Vagina (tissue), 2 donors: ENCODE data around the gene KCNH2. TPM values are rescaled to one million over a fixed set of nuclear protein-coding genes. Genes with fewer than 3 reads are reported as not detected.

ENCODE experiments used
- DNase-seq, 2 donors: peaks; one replicate each; pipeline ENCODE4 v3.0.0-alpha.2; 2017; ENCODE audit errors: extremely low spot score in 2 of 2
- H3K27ac ChIP-seq: fragments of 200-600 bp; sonication (generic); one replicate; pipeline ENCODE4 v1.5.1; 2019
- H3K27me3 ChIP-seq: fragments of 200-600 bp; sonication (generic); one replicate; pipeline ENCODE4 v1.5.1; 2019
- H3K36me3 ChIP-seq, 2 donors: fragments of 200-600 bp; sonication (generic); one replicate each; pipeline ENCODE4 v1.5.1; 2017 to 2019
- H3K4me1 ChIP-seq: fragments of 200-600 bp; sonication (generic); one replicate; pipeline ENCODE4 v1.5.1; 2019
- H3K4me3 ChIP-seq, 2 donors: fragments of 200-600 bp; sonication (generic); 1 replicate in 1 of 2; 2 replicates in 1 of 2; pipeline ENCODE4 v1.5.1; 2016 to 2019
- H3K9me3 ChIP-seq: fragments of 200-600 bp; sonication (generic); one replicate; pipeline ENCODE4 v1.5.1; 2019
- POLR2A ChIP-seq, 2 donors: fragments of 450-650 bp; IDR thresholded peaks; one replicate each; pipeline ENCODE4 v1.6.1; 2017; ENCODE audit warnings: antibody characterized with exemption in 2 of 2, mild to moderate bottlenecking in 2 of 2, moderate library complexity in 2 of 2
- POLR2AphosphoS5 ChIP-seq, 2 donors: sonication (generic); formaldehyde crosslinking; IDR thresholded peaks; one replicate each; pipeline ENCODE4 v1.9.0; 2017; ENCODE audit warnings: antibody characterized with exemption in 2 of 2, mild to moderate bottlenecking in 2 of 2, low read depth in 1 of 2; ENCODE audit not compliant: insufficient read depth in 1 of 2
- intact Hi-C: fragments of 100-400 bp; cut with DNase I; formaldehyde crosslinking; loops from one replicate; pipeline ENCODE4 v1.15.1; 2023
- total RNA-seq: library from RNA; depleted of rRNA; stranded (reverse); fragments of >200 nt; gene quantifications from one replicate; pipeline ENCODE4 v1.2.3, GENCODE V29; 2016
- TF ChIP-seq, protein P1 (sequence below), 3 experiments: fragments of 450-650 bp in 2 of 3; fragments of 200-600 bp in 1 of 3; sonication (generic) in 1 of 3; IDR thresholded peaks; one replicate each; pipeline ENCODE4 v1.5.1; 2017 to 2019; ENCODE audit warnings: antibody characterized with exemption in 3 of 3, mild to moderate bottlenecking in 2 of 3, moderate library complexity in 2 of 3

Gene KCNH2
- total RNA-seq, 1 donor from 2014 or later, result 6.4 TPM

DNA sequence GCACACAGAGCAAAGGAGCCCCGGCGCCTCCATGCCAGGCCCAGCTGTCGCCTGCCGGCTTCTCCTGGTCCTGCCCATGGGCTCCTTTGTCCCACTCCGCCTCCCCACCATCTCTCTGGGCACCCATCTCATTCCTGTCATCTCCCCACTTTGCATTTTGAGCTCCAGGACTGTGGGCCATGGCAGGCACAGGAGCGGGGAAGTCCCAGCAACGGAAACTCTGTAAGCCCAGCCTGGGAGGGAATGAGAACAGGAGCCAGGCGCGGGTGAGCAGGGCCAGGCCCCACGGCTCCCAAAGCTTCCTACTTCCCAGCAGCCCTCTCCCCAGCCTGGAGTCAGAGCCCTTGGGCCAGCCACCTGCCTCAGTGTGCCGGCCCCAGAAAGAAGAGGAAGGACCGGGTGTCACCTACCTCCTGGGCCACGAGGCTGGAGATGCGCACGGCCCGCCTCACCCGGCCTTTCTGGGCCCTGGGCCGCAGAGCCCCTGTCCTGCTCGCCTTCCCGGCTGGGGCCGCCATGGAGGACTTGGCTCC, 23.1 kb downstream of the KCNH2 start:
- intact Hi-C loops, result no loop called here
- H3K9me3 ChIP-seq, result no peaks in the 10 kb centered on the region
- H3K27me3 ChIP-seq, result no peaks in the 10 kb centered on the region
- no peak for DNase-seq
- peak overlapping the region; percentile 55 for H3K27ac ChIP-seq
- peak overlapping the region; percentile 17 to 33 for H3K4me3 ChIP-seq
- no peaks in the 10 kb centered on the region for H3K36me3 ChIP-seq
- TF ChIP-seq POLR2A (IDR thresholded peaks at IDR 0.05), result no peak
- TF ChIP-seq POLR2AphosphoS5 (IDR thresholded peaks at IDR 0.05; ENCODE audit: insufficient read depth in 1 of 2, low read depth in 1 of 2), result no peak
- TF ChIP-seq, protein P1, sequence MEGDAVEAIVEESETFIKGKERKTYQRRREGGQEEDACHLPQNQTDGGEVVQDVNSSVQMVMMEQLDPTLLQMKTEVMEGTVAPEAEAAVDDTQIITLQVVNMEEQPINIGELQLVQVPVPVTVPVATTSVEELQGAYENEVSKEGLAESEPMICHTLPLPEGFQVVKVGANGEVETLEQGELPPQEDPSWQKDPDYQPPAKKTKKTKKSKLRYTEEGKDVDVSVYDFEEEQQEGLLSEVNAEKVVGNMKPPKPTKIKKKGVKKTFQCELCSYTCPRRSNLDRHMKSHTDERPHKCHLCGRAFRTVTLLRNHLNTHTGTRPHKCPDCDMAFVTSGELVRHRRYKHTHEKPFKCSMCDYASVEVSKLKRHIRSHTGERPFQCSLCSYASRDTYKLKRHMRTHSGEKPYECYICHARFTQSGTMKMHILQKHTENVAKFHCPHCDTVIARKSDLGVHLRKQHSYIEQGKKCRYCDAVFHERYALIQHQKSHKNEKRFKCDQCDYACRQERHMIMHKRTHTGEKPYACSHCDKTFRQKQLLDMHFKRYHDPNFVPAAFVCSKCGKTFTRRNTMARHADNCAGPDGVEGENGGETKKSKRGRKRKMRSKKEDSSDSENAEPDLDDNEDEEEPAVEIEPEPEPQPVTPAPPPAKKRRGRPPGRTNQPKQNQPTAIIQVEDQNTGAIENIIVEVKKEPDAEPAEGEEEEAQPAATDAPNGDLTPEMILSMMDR (IDR thresholded peaks at IDR 0.05), result no peak
- H3K4me1 ChIP-seq, result peaks cover 10% of the 10 kb centered on the region

DNA sequence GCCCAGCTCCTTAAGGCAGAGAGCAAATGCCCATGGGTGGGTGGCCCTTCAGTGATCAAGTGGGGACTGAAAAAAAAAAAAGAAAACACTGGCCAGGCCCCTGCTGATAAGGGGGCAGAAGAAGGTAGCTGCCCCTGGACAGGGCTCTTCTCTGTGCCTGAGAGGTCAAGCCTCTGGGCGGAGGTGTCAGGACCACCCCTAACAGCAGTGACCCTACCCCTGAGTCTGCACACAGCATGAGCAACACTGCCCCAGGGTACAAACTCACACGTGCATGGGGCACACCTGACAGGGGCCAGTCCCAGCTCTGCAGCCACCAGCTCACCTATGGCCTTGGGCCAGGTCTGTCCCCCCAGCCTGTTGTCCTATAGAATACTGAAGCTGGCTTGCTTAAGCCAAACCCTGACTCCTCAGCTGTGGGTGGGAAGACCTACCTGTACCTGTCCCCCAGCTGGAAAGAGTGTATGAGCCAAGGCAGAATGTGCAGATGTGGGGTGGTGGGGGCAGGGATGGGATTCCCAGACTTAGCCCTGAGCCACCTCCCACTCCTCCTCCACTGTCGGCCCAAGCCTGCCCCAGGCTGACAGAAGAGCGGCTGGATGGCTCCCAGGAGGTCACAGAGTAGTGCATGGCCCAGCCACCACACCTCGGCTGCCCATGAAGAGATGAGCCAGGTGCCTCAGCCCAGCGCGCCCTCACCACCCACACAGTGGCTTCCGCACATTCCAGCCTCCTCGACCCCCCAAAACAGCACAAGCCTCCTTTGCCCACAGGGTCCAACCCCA, 23.7 kb downstream of the KCNH2 start:
- TF ChIP-seq, protein P1 (IDR thresholded peaks at IDR 0.05), result no peak
- no peak for TF ChIP-seq POLR2AphosphoS5 (IDR thresholded peaks at IDR 0.05; ENCODE audit: insufficient read depth in 1 of 2, low read depth in 1 of 2)
- TF ChIP-seq POLR2A (IDR thresholded peaks at IDR 0.05), result no peak
- no peak overlapping the region for H3K27ac ChIP-seq
- H3K27me3 ChIP-seq, result no peaks in the 10 kb centered on the region
- H3K4me3 ChIP-seq, result peak overlapping the region in 1 of 2 donors; percentile 33
- intact Hi-C loops, result no loop called here
- peaks cover 10% of the 10 kb centered on the region for H3K4me1 ChIP-seq
- no peaks in the 10 kb centered on the region for H3K9me3 ChIP-seq
- DNase-seq, result no peak
- H3K36me3 ChIP-seq, result no peaks in the 10 kb centered on the region

DNA sequence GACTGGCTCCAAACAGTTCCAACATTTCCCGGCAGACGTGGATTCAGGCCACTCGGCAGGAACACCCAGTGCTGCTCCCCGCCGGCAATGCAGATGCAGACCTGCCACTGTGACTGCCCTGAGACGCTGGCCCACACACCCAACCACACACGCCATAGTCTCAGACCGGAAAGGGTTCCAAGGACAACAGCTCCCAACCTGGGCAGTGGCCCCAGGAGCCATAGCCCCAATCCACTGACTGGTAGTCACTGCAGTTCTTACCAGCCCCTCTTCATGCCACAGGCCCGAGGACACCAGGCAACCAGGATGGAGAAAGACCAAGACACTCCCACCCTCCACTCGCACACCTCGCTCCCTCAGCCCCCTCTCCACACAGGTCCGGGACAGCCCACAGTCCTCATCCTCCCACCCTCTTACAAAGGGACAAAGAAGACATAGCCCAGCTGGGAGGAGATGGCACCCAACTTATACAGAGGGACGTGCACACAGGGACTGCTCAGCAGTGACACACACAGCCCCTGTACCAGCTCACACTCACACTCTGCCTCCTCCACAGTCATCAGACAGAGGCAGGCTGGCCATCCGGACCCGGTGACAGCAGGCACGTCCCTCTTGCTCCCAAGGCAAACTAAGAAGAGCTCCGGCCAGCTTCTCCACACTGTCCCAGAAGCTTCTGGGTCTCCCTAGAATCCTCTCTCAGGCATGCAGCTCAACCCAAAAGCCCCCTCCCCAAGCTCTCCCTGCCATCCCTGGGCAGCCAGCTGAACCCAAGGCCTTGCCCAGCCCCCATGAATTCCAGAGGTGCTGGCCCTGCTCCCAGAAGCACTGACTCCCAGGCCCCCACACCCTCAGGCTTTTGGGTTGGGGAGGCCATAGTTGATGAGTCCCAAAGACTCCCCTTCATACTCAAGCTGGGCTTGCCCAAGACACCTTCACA, 24.8 kb downstream of the KCNH2 start:
- Histone ChIP-seq H3K27me3 (no peaks in the 10 kb centered on the region), H3K36me3 (no peaks in the 10 kb centered on the region), H3K4me3 (no peak overlapping the region), H3K27ac (no peak overlapping the region), H3K4me1 (peaks cover 10% of the 10 kb centered on the region), H3K9me3 (no peaks in the 10 kb centered on the region)
- no peak for TF ChIP-seq POLR2A (IDR thresholded peaks at IDR 0.05)
- TF ChIP-seq, protein P1 (IDR thresholded peaks at IDR 0.05), result no peak
- intact Hi-C loops, result no loop called here
- DNase-seq, result no peak

DNA sequence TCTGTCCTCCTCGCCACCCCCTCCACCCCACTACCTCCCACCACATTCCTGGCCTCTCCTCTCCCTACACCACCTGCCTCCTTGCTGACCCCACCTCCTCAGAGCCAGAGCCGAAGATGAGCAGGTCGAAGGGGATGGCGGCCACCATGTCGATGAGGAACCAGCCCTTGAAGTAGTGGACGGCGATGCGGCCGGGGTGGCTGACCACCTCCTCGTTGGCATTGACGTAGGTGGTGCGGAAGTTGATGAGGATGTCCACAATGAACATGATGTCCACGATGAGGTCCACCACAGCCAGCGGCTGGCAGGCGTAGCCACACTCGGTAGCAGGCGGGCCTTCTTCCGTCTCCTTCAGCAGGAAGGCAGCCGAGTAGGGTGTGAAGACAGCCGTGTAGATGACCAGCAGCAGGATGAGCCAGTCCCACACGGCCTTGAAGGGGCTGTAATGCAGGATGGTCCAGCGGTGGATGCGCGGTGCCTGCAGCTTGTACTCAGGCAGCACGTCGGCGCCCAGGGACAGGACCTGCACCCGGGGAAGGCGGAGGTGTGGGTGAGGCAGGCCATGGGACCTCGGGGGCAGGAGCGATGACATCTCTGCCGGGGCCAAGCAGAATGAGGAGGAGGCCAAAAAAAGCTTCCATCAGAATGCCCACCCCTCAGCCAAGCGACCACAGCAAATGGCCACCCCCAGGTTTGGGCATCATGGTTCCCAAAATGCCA, 25.6 kb downstream of the KCNH2 start:
- TF ChIP-seq POLR2AphosphoS5 (IDR thresholded peaks at IDR 0.05; ENCODE audit: insufficient read depth in 1 of 2, low read depth in 1 of 2) (no peak), POLR2A (IDR thresholded peaks at IDR 0.05) (no peak)
- TF ChIP-seq, protein P1 (IDR thresholded peaks at IDR 0.05), result no peak
- Histone ChIP-seq H3K27ac (no peak overlapping the region), H3K36me3 (no peaks in the 10 kb centered on the region), H3K4me1 (peaks cover 14% of the 10 kb centered on the region), H3K9me3 (no peaks in the 10 kb centered on the region), H3K4me3 (no peak overlapping the region), H3K27me3 (no peaks in the 10 kb centered on the region)
- intact Hi-C loops, result no loop called here
- no peak for DNase-seq
